Ovary (tissue), 3 donors: ENCODE results near the gene TKTL1.

Experiments used
- CTCF ChIP-seq, 3 donors: fragments of 450-650 bp in 2 of 3; fragments of 200-600 bp in 1 of 3; IDR thresholded peaks; one replicate each; pipeline versions ENCODE4 v1.5.1 to v1.8.0; 2016 to 2022; ENCODE audit warnings: antibody characterized with exemption in 3 of 3, mild to moderate bottlenecking in 1 of 3
- POLR2A ChIP-seq: fragments of 450-650 bp; IDR thresholded peaks from one replicate; pipeline ENCODE4 v1.6.1; 2017; ENCODE audit warnings: antibody characterized with exemption, mild to moderate bottlenecking, moderate library complexity
- donor health status: DM: no; HTN: no; CAD: no.

- TF ChIP-seq POLR2A (no peak), CTCF (IDR thresholded peaks at IDR 0.05) (no peak)
These were observed 55.0 kb downstream of the TKTL1 start for GRCh38 chrX:154350429-154351182.
